Measurements from ENCODE around the gene ABLIM2. TPM values are rescaled to one million over a fixed set of nuclear protein-coding genes. Genes with fewer than 3 reads are reported as not detected.
A peak's percentile ranks its signal among the peaks of the same experiment; 100 is the strongest.
"Not testable (repeated sequence)": the region's sequence is repeated elsewhere in the genome, so short reads cannot be mapped to it uniquely, and the experiment has no call there.

The ABLIM2 gene
- total RNA-seq, 1 donor from 2014 or later: 3.5 TPM

DNA sequence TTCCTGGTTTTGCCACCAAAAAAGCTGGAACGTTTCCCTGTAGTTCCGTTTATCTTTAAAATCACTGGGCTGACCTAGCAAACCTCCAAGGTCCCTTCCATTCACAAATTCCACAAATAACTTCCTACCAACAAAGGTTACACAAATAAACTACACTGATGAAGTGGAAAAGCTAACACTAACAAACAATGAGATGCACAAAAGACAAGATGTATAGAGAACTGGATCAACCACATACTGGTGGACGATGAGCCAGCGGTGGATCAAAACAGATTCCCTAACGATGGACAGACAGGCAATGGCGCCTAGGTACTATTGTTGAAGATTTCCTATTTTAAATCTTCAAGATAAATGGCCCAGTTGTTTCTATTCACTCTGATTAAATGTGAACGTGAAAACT, 234.4 kb downstream of the ABLIM2 start:
- Mint-ChIP-seq H3K4me1 (peaks cover 24% of the 10 kb centered on the region), H3K4me3 (no peak overlapping the region), H3K36me3 (peaks cover 18% of the 10 kb centered on the region), H3K27ac (peak overlapping the region; percentile 85), H3K27me3 (ENCODE audit: low read depth) (no peaks in the 10 kb centered on the region), H3K9me3 (peaks cover 8% of the 10 kb centered on the region)
- DNase-seq (ENCODE audit: low spot score in 2 of 2, unreplicated experiment in 2 of 2): no peak
- TF ChIP-seq, protein P1, sequence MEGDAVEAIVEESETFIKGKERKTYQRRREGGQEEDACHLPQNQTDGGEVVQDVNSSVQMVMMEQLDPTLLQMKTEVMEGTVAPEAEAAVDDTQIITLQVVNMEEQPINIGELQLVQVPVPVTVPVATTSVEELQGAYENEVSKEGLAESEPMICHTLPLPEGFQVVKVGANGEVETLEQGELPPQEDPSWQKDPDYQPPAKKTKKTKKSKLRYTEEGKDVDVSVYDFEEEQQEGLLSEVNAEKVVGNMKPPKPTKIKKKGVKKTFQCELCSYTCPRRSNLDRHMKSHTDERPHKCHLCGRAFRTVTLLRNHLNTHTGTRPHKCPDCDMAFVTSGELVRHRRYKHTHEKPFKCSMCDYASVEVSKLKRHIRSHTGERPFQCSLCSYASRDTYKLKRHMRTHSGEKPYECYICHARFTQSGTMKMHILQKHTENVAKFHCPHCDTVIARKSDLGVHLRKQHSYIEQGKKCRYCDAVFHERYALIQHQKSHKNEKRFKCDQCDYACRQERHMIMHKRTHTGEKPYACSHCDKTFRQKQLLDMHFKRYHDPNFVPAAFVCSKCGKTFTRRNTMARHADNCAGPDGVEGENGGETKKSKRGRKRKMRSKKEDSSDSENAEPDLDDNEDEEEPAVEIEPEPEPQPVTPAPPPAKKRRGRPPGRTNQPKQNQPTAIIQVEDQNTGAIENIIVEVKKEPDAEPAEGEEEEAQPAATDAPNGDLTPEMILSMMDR (IDR thresholded peaks at IDR 0.05; ENCODE audit: unreplicated experiment): no peak

DNA sequence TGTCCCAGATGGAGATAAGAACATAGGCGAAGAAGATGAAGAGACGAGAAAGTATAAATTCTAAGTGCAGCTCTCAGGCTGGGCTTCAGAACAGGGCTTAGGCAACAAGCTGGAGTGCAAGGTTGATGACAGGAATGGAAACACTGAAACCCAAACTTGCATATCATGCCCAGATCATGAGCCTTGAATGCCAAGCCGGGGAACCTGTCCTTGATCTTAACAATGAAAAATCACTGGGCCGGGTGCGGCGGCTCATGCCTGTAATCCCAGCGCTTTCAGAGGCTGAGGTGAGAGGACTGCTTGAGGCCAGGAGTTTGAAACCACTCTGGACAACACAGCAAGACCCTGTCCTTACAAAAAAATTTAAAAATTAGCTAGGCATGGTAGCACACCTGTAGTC, 236.1 kb downstream of the ABLIM2 start:
- Mint-ChIP-seq H3K4me3 (no peak overlapping the region), H3K27ac (no peak overlapping the region), H3K9me3 (peaks cover 8% of the 10 kb centered on the region), H3K4me1 (peaks cover 20% of the 10 kb centered on the region), H3K36me3 (peaks cover 19% of the 10 kb centered on the region), H3K27me3 (ENCODE audit: low read depth) (no peaks in the 10 kb centered on the region)
- TF ChIP-seq, protein P1 (IDR thresholded peaks at IDR 0.05; ENCODE audit: unreplicated experiment): no peak
- DNase-seq (ENCODE audit: low spot score in 2 of 2, unreplicated experiment in 2 of 2): no peak

DNA sequence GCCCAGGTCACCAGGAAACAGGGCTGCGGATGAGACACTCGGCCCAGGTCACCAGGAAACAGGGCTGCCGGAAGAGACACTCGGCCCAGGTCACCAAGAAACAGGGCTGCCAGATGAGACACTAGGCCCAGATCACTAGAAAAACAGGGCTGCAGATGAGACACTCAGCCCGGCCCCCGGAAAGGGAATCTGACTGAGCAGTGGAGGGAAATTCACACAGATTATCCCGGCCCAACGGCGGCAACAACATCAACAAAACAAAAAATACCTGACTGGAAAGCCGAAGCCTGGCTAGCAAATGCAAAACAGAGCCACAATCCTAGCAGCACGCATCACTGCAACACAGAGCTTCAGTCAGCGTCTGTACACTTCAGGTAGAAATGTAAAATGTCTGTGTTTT, 239.6 kb downstream of the ABLIM2 start:
- H3K27ac Mint-ChIP-seq: peak overlapping the region; percentile 39
- no peaks in the 10 kb centered on the region for H3K27me3 Mint-ChIP-seq (ENCODE audit: low read depth)
- H3K4me1 Mint-ChIP-seq: peaks cover 24% of the 10 kb centered on the region
- H3K9me3 Mint-ChIP-seq: no peaks in the 10 kb centered on the region
- TF ChIP-seq, protein P1 (IDR thresholded peaks at IDR 0.05; ENCODE audit: unreplicated experiment): no peak
- no peak for DNase-seq (ENCODE audit: low spot score in 2 of 2, unreplicated experiment in 2 of 2)
- peaks cover 8% of the 10 kb centered on the region for H3K36me3 Mint-ChIP-seq
- H3K4me3 Mint-ChIP-seq: no peak overlapping the region

DNA sequence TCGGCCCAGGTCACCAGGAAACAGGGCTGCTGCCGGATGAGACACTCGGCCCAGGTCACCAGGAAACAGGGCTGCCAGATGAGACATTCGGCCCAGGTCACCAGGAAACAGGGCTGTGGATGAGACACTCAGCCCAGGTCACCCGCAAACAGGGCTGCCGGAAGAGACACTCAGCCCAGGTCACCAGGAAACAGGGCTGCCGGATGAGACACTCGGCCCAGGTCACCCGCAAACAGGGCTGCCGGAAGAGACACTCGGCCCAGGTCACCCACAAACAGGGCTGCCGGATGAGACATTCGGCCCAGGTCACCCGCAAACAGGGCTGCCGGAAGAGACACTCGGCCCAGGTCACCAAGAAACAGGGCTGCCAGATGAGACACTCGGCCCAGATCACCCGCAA, 240.4 kb downstream of the ABLIM2 start:
- H3K27ac Mint-ChIP-seq: peak overlapping the region; percentile 82
- not testable (repeated sequence) for H3K36me3 Mint-ChIP-seq

DNA sequence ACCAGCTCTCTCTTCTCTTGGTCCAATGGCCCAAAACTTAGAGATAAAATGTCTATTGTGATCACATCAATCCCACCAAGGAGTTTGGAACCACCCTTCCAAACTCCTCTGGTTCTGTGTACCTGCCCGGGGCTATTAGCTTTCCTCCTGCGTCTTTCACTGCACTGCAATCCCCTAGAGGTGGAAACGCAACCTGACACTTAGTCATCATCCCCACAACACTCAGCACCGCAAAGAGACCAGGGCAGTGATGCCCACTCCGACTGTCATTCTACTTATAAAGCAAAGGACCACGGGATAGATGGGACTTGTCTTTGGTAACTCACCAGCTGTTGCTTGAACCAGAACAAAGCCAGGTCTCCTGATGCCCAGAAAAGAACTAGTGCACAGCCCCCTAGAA, 240.9 kb downstream of the ABLIM2 start:
- Mint-ChIP-seq H3K36me3 (peaks cover 5% of the 10 kb centered on the region), H3K27me3 (ENCODE audit: low read depth) (no peaks in the 10 kb centered on the region), H3K4me1 (peaks cover 20% of the 10 kb centered on the region), H3K27ac (peak overlapping the region; percentile 82), H3K9me3 (no peaks in the 10 kb centered on the region), H3K4me3 (no peak overlapping the region)
- DNase-seq (ENCODE audit: low spot score in 2 of 2, unreplicated experiment in 2 of 2): no peak
- TF ChIP-seq, protein P1 (IDR thresholded peaks at IDR 0.05; ENCODE audit: unreplicated experiment): no peak

More for the DNA sequence above, 240.4 kb downstream of the ABLIM2 start:
- not testable (repeated sequence) for H3K4me3 Mint-ChIP-seq; DNase-seq (ENCODE audit: low spot score in 2 of 2, unreplicated experiment in 2 of 2); H3K27me3 Mint-ChIP-seq (ENCODE audit: low read depth); H3K9me3 Mint-ChIP-seq
- peaks cover 20% of the 10 kb centered on the region for H3K4me1 Mint-ChIP-seq

DNA sequence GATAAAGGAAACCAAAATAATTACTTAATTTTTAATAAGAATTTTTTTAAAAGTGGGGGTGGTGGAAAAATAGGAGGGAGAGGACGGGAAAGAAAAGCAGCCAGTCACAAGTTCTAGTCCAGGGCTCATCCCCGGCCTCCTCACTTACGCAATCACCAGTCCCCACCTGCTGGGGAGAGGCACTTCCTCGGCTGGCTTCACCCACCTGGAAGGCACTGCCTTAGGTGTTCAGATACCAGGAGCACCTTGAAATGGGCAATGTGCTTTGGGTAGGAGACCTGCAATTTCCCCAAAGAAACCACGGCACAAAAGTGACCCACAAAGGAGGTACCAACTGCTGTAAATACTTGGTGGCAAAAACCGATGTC, 242.8 kb downstream of the ABLIM2 start:
- TF ChIP-seq, protein P1 (IDR thresholded peaks at IDR 0.05; ENCODE audit: unreplicated experiment): no peak
- H3K4me3 Mint-ChIP-seq: no peak overlapping the region
- H3K9me3 Mint-ChIP-seq: no peaks in the 10 kb centered on the region
- DNase-seq (ENCODE audit: low spot score in 2 of 2, unreplicated experiment in 2 of 2): no peak
- H3K27me3 Mint-ChIP-seq (ENCODE audit: low read depth): no peaks in the 10 kb centered on the region
- peaks cover 39% of the 10 kb centered on the region for H3K4me1 Mint-ChIP-seq
- no peak overlapping the region for H3K27ac Mint-ChIP-seq
- peaks cover 5% of the 10 kb centered on the region for H3K36me3 Mint-ChIP-seq

Small RNA genes lying within 50 kb of the gene (microRNA-seq; reads per million reads assigned to microRNA genes)
- 238 reads per million, percentile 69 among the genes with 10 or more reads in this experiment for gene MIR95

Other genes starting within 250 kb of the ABLIM2 start
- gene AFAP1, start 219.0 kb downstream of the ABLIM2 start, total RNA-seq: 75.4 to 82.4 TPM (median 79.1 TPM) in 3 replicates
- 22.0 to 24.0 TPM (median 23.2 TPM) in 3 replicates for gene SH3TC1, start 40.5 kb upstream of the ABLIM2 start, total RNA-seq
- gene HTRA3, start 110.9 kb upstream of the ABLIM2 start, total RNA-seq: 25.6 to 27.9 TPM (median 26.2 TPM) in 3 replicates

Data from mesothelial cell of epicardium (in vitro differentiated cells).